ENCODE data around the gene PPP2R5A. TPM values are rescaled to one million over a fixed set of nuclear protein-coding genes. Genes with fewer than 3 reads are reported as not detected.

PPP2R5A gene
- total and polyA plus RNA-seq, 2 of the 8 experiments (the other 6 are each of a cell fraction or from before 2014, with no cell fraction given): 14.6 to 36.3 TPM

DNA sequence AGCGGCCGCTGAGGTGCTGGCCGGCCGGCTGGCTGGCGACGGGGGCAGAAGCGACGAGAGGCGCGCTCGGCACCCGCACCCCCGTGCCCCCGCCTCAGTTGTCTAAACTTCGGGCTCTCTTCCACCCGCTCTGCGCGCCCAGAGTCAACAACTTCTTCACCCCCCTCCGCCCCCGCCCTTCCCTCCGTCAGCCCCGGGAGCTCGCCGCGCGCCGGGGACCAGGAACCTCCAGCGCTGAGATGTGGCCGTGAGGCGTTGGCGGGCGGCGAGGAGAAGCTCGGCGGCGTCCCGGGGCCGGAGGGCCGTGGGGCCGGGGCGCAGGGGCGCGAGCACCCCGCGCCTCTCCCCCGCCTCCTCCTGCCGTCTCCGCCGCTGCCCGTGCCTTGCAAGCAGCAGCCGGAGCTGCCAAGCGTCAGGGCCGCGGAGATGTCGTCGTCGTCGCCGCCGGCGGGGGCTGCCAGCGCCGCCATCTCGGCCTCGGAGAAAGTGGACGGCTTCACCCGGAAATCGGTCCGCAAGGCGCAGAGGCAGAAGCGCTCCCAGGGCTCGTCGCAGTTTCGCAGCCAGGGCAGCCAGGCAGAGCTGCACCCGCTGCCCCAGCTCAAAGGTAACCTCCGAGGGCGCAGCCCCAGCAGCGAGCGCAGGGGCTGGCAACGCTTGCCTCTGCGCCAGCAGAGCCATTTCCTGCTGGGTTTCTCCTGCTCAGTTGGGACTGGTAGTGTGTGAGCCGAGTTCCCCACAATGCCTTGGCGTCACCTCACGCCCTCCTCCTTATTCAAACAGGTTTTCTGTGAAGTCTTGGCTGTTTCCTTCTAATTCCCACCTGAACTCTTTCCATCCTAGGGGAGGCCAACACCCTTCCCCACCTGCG is 710 bp downstream of the PPP2R5A start:
- FAIRE-seq (peak; percentile 13), DNase-seq (ENCODE audit: low read depth in 1 of 2, low spot score in 2 of 2) (peak in 1 of 2 experiments; percentile 78)
- H3K9ac ChIP-seq (replicated peaks in 1 of 4; ENCODE audit: extremely low read depth in 1 of 4, low read depth in 3 of 4, low read length in 3 of 4): peak overlapping the region; percentile 76 to 92 (median 78)
- H2AFZ ChIP-seq (ENCODE audit: low read length): peak overlapping the region; percentile 31; the same call in 1 of the 2 replicates
- peak overlapping the region; percentile 40 for H3K4ac ChIP-seq (replicated peaks; ENCODE audit: insufficient read length, low read depth, low read length)
- H3K9me3 ChIP-seq (ENCODE audit: insufficient read depth in 2 of 2, low read depth in 1 of 2, low read length in 1 of 2): no peaks in the 10 kb centered on the region
- peak overlapping the region; percentile 46; the same call in 1 of the 2 replicates for H2BK15ac ChIP-seq (ENCODE audit: low read length)
- H3K14ac ChIP-seq (ENCODE audit: insufficient read length): no peak overlapping the region
- H2BK12ac ChIP-seq (ENCODE audit: low read depth, low read length): peak overlapping the region; percentile 19; the same call in 1 of the 2 replicates
- H3K27ac ChIP-seq (ENCODE audit: low read depth, low read length): peak overlapping the region; percentile 77
- peak overlapping the region; percentile 92 for H4K8ac ChIP-seq (ENCODE audit: extremely low read depth, insufficient read depth, low read length)
- H4K20me1 ChIP-seq (replicated peaks in 1 of 2; ENCODE audit: control insufficient read depth in 1 of 2, insufficient read depth in 2 of 2, low read length in 2 of 2): no peaks in the 10 kb centered on the region
- H4K91ac ChIP-seq (replicated peaks; ENCODE audit: insufficient read length, low read length): peak overlapping the region; percentile 14
- H2BK20ac ChIP-seq (ENCODE audit: low read length): peak overlapping the region; percentile 19; the same call in 1 of the 2 replicates
- H3K56ac ChIP-seq (replicated peaks; ENCODE audit: insufficient read length, low read depth, low read length): peak overlapping the region; percentile 54
- H3K4me1 ChIP-seq (replicated peaks in 1 of 4; ENCODE audit: control insufficient read depth in 3 of 4, insufficient read depth in 4 of 4, low read length in 3 of 4): peaks cover 3 to 9% (median 7%) of the 10 kb centered on the region in 4 experiments; a peak in 6 of 7 replicates
- H2AK5ac ChIP-seq (ENCODE audit: low read depth, low read length): no peak overlapping the region
- H3K4me2 ChIP-seq (ENCODE audit: insufficient read depth in 1 of 2, low read depth in 2 of 2, low read length in 2 of 2): peak overlapping the region; percentile 82 to 93
- no peaks in the 10 kb centered on the region for H3K27me3 ChIP-seq (replicated peaks in 1 of 4; ENCODE audit: control insufficient read depth in 3 of 4, extremely low read depth in 1 of 4, insufficient read depth in 3 of 4, low read length in 3 of 4)
- H3K36me3 ChIP-seq (ENCODE audit: control insufficient read depth in 2 of 4, insufficient read depth in 4 of 4, low read length in 3 of 4): no peaks in the 10 kb centered on the region
- peak overlapping the region; percentile 79 for H3K18ac ChIP-seq (ENCODE audit: extremely low read depth, low read length)
- 3% methylated on average over 49 of the region's 85 CpGs; no CpG with 5 or more reads in 1 of the 2 experiments for WGBS, 2 experiments (ENCODE audit: extremely low coverage in 1 of 2, insufficient coverage in 1 of 2, insufficient read length in 1 of 2, insufficient replicate concordance in 2 of 2, low coverage in 1 of 2, low lambda C conversion rate in 2 of 2, missing lambda C conversion rate in 1 of 2)
- no peak overlapping the region for H2BK120ac ChIP-seq (replicated peaks; ENCODE audit: low read depth, low read length)
- peaks cover 7% of the 10 kb centered on the region for H3K23me2 ChIP-seq (ENCODE audit: low read depth, low read length)
- no peaks in the 10 kb centered on the region; the same call in 1 of the 2 replicates for H3K79me1 ChIP-seq (ENCODE audit: low read depth, low read length)
- peak overlapping the region; percentile 79 for H2BK5ac ChIP-seq (ENCODE audit: low read depth, low read length)
- peaks cover 0 to 45% of the 10 kb centered on the region in 2 experiments; a peak in 3 of 4 replicates for H3K79me2 ChIP-seq (ENCODE audit: control insufficient read depth in 1 of 2, insufficient read depth in 2 of 2, low read length in 2 of 2)
- H3K23ac ChIP-seq (ENCODE audit: insufficient read length): peak overlapping the region; percentile 12
- H3K4me3 ChIP-seq (ENCODE audit: extremely low read depth in 1 of 4, insufficient read depth in 2 of 4, low read depth in 3 of 4, low read length in 4 of 4): peak overlapping the region; percentile 85 to 92 (median 88)
- peak overlapping the region; percentile 89 for H4K5ac ChIP-seq (ENCODE audit: insufficient read length, low read depth, low read length)
- ChIA-PET POLR2A (ENCODE audit: partially characterized antibody) (interaction anchor here (0.6 to 2.8 kb wide), 10 partner anchors 9 to 323 kb away, joined by 3 to 17 read pairs (median 4); partner anchors contain the start of genes ATF3, DTL and INTS7), CTCF (ENCODE audit: partially characterized antibody) (interaction anchor here (0.7 to 3.0 kb wide), 9 partner anchors 10 to 250 kb away, joined by 3 to 12 read pairs (median 3); partner anchors contain the start of genes DTL and INTS7)
- TF ChIP-seq BACH1 (IDR thresholded peaks at IDR 0.05; ENCODE audit: low read length) (no peak), SIX5 (IDR thresholded peaks at IDR 0.05; ENCODE audit: low read depth, low read length) (no peak), KDM4A (IDR thresholded peaks at IDR 0.05; ENCODE audit: low read depth, low read length, severe bottlenecking) (peak; percentile 69), HDAC6 (IDR thresholded peaks at IDR 0.05; ENCODE audit: low read depth, low read length) (no peak), RBBP5 (IDR thresholded peaks at IDR 0.05; ENCODE audit: borderline replicate concordance, low read depth, low read length) (peak; percentile 88), PHF8 (conservative IDR thresholded peaks at IDR 0.05; ENCODE audit: low read depth, low read length) (peak; percentile 61), TAF1 (IDR thresholded peaks at IDR 0.05; ENCODE audit: low read depth, low read length) (peak; percentile 76), ASH2L (IDR thresholded peaks at IDR 0.05; ENCODE audit: low read length) (peak; percentile 92)
- TF ChIP-seq, protein P1, sequence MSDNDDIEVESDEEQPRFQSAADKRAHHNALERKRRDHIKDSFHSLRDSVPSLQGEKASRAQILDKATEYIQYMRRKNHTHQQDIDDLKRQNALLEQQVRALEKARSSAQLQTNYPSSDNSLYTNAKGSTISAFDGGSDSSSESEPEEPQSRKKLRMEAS (IDR thresholded peaks at IDR 0.05): peak; percentile 2; the same call in 1 of the 2 replicates
- TF ChIP-seq, protein P2, sequence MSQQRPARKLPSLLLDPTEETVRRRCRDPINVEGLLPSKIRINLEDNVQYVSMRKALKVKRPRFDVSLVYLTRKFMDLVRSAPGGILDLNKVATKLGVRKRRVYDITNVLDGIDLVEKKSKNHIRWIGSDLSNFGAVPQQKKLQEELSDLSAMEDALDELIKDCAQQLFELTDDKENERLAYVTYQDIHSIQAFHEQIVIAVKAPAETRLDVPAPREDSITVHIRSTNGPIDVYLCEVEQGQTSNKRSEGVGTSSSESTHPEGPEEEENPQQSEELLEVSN (IDR thresholded peaks at IDR 0.05): no peak
